IPS-15b (cell line): ENCODE results near the gene PHACTR3.

Experiments used
- H3K27me3 ChIP-seq: one replicate; pipeline ENCODE4 v1.6.1; 2013; ENCODE audit warnings: low read length; ENCODE audit not compliant: control insufficient read depth, insufficient read depth
- H3K36me3 ChIP-seq: one replicate; pipeline ENCODE4 v1.6.1; 2013; ENCODE audit warnings: low read length; ENCODE audit not compliant: control insufficient read depth, insufficient read depth
- H3K4me1 ChIP-seq: one replicate; pipeline ENCODE4 v1.6.1; 2013; ENCODE audit warnings: mild to moderate bottlenecking, low read length; ENCODE audit not compliant: control insufficient read depth, insufficient read depth
- H3K4me3 ChIP-seq: one replicate; pipeline ENCODE4 v1.5.1; 2013; ENCODE audit warnings: low read depth, low read length
- H3K9ac ChIP-seq: one replicate; pipeline ENCODE4 v1.6.1; 2013; ENCODE audit warnings: low read depth, mild to moderate bottlenecking, low read length
- H3K9me3 ChIP-seq: one replicate; pipeline ENCODE4 v1.6.1; 2013; ENCODE audit warnings: mild to moderate bottlenecking, low read length; ENCODE audit not compliant: control insufficient read depth, insufficient read depth

Gene PHACTR3

DNA sequence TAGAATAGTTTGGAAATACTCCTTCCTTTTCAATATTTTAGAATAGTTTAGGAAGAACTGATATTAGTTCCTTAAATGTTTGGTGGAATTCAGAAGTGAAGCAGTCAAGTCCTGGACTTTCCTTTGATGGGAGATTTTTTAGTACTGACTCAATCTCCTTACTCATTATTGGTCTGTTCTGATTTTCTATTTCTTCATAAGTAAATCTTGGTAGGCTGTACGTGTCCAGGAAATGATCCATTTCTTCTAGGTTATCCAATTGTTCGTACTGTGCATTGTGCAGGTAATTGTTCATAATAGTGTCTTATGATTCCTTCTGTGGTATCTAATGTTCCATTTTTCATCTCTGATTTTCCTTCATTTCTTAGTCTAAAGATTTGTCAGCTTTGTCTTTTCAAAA is 190.2 kb downstream of the PHACTR3 start:
- Histone ChIP-seq H3K27me3 (no peaks in the 10 kb centered on the region), H3K9me3 (no peaks in the 10 kb centered on the region), H3K4me3 (no peak overlapping the region), H3K36me3 (no peaks in the 10 kb centered on the region), H3K9ac (no peak overlapping the region), H3K4me1 (no peaks in the 10 kb centered on the region)

DNA sequence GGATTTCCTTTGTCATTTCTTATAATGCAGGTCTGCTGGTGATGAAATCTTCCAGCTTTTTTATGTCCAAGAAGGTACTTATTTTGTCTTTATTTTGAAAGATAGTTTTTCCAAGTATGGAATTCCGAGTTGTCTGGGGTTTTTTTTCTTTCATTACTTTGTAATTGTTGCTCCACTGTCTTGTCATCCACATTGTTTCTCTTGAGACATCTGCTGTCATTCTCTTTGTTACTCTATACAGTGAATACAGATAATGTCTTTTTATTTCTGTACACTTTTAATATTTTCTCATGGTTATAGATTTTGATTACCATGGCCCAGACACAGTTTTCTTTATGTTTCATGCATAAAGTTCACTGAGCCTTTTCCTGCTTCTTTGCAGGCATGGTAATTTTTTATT is 196.0 kb downstream of the PHACTR3 start:
- Histone ChIP-seq H3K4me1 (no peaks in the 10 kb centered on the region), H3K9me3 (no peaks in the 10 kb centered on the region), H3K27me3 (no peaks in the 10 kb centered on the region), H3K9ac (no peak overlapping the region), H3K4me3 (no peak overlapping the region), H3K36me3 (no peaks in the 10 kb centered on the region)

DNA sequence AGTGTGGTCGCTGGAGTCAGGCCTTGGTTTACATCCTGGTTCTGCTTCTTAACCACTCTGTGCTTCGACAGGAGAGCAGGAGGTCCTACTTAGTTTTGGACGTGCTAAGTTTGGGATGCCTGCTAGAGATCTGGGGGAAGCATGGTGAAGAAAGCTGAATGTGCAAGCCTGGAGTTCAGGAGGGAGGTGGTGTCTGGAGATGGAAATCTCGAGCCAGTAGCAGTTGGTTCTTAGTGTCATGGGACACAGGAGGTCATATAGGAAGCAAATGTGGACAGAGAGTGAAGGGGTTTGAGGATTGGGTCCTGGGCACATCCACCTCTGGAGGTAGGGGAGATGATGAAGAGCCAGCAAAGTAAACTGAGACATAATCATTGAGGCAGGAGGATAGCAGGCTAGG is 197.7 kb downstream of the PHACTR3 start:
- Histone ChIP-seq H3K36me3 (no peaks in the 10 kb centered on the region), H3K9me3 (no peaks in the 10 kb centered on the region), H3K4me1 (no peaks in the 10 kb centered on the region), H3K9ac (no peak overlapping the region), H3K4me3 (no peak overlapping the region), H3K27me3 (no peaks in the 10 kb centered on the region)

DNA sequence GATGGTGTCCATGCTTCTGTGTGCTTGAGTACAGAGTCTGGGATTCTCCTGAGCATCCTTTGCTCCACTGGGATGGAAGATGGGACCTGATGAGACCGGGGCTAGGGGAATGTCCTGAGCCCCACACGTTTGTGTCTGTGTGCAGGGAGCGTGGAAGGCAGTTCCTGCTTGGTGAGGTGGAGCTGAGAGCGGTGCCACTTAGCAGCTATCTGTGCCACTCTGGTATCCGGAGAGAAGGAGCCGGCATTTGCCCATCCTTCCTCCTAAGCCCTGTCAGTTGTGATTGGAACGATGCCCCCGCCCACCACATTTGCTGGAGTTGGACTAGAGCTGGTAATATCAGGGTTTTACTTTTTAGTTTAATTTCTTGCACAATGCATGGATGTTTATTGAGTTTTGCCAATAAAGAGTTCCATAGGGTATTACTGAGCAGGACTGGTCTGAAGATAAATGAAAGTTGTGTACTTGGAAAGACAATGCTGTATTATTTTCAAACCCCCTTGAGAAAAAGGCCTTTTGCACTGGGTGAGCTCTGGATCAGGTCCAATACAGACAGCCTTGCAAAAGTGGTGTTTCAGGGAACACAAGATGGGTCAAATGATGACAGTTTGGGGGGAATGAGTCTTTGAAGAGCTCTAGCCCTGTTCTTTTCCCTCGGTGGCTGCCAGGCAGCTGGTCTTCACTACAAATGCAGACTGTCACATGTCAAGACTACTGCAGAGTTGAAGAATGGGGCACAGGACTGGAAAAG is 198.3 kb downstream of the PHACTR3 start:
- no peaks in the 10 kb centered on the region for H3K27me3 ChIP-seq
- H3K4me3 ChIP-seq, result no peak overlapping the region
- H3K9ac ChIP-seq, result no peak overlapping the region
- no peaks in the 10 kb centered on the region for H3K36me3 ChIP-seq
- H3K9me3 ChIP-seq, result no peaks in the 10 kb centered on the region
- H3K4me1 ChIP-seq, result no peaks in the 10 kb centered on the region

DNA sequence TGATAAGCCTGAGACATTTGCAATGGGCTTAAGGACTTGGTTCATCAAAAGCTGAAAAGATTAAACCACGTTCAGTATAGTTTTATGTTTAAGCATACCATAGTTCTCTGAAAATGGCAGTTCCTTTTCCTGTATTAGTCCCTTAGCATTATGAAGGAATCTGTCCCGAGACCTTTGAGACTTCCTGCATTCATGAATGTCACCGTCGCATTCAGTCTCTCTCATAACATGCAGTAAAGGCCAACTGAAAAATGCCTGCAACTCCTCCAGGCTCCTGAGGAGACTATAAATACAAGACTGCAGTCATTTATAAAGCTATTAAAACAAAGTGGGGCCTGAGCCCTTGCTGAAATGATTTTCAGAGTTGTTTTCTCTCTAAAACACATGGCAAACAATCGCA is 200.0 kb downstream of the PHACTR3 start:
- H3K27me3 ChIP-seq, result no peaks in the 10 kb centered on the region
- no peak overlapping the region for H3K9ac ChIP-seq
- no peaks in the 10 kb centered on the region for H3K4me1 ChIP-seq
- no peaks in the 10 kb centered on the region for H3K36me3 ChIP-seq
- H3K9me3 ChIP-seq, result no peaks in the 10 kb centered on the region
- H3K4me3 ChIP-seq, result no peak overlapping the region

DNA sequence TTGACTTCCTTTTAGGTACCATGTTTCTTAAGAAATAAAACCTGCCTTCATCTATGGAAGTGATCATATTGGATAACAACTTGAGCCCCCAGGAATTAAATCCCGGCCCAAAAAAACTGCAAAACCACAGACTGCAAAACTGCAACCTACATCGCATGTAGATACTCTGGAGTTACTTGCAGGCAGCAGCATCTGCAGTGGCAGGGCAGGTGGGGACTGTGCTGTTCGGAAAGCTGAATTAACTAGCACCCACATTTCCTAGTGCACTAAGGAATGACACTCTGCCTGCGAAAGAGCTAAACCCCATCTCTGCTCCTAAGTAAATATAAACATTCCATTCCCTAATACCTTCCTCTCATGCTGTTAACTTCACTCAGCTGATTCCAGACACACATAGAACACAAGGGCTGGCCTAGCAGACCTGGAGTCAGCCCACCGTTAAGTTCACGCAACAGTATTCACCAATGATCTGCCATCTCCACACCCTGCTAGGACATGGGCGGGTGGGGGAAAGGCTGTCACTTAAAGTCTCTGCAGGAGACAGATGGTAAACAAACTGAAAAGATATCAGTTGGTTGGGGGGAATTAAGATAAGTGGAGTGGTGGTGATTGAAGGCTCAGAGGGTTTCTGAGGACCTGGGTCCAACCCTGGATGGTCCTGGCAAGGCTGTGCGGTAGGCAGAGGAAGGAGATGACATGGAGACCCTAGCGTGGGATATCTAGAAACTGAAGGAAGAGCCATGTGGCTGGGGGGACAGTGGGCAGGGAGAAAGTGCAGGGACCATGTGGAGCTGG is 200.7 kb downstream of the PHACTR3 start:
- no peaks in the 10 kb centered on the region for H3K36me3 ChIP-seq
- H3K4me3 ChIP-seq, result no peak overlapping the region
- no peaks in the 10 kb centered on the region for H3K9me3 ChIP-seq
- no peaks in the 10 kb centered on the region for H3K27me3 ChIP-seq
- no peak overlapping the region for H3K9ac ChIP-seq
- H3K4me1 ChIP-seq, result no peaks in the 10 kb centered on the region

DNA sequence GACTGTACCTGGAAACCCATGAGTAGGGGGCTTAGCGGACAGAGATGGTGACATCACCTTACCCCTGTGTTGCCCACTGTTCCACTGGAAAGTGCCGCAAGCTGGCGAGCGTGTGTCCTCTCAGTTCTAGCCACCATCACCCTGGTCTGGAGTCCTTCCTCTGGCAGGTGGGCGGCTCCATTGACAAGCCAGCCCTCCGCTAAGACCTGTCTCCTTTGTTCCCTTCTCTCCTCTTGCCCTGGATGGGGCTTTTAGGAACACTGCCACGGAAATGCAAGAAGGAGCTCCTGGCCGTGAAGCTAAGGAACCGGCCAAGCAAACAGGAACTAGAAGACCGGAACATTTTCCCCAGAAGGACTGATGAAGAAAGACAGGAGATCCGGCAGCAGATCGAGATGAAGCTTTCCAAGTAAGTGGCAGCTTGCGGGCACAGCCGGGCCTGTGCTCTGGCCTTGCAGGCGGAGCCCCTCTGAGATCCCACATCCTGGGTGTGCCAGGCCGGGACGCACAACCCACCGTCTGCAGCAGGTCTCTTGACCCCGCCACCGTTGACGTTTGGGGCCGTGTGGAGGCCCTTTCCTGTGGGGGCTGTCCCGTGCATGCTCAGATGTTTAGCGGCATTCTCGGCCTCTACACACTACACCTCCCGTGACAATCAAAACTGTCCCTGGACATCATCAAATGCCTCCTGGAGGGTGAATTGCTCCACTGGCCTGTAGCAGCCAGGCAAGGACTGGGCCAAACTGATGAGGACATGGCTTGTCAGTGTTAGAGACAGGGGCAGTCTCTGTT is 201.6 kb downstream of the PHACTR3 start:
- H3K9me3 ChIP-seq, result no peaks in the 10 kb centered on the region
- H3K9ac ChIP-seq, result no peak overlapping the region
- no peaks in the 10 kb centered on the region for H3K36me3 ChIP-seq
- H3K4me3 ChIP-seq, result no peak overlapping the region
- H3K27me3 ChIP-seq, result no peaks in the 10 kb centered on the region
- H3K4me1 ChIP-seq, result no peaks in the 10 kb centered on the region

DNA sequence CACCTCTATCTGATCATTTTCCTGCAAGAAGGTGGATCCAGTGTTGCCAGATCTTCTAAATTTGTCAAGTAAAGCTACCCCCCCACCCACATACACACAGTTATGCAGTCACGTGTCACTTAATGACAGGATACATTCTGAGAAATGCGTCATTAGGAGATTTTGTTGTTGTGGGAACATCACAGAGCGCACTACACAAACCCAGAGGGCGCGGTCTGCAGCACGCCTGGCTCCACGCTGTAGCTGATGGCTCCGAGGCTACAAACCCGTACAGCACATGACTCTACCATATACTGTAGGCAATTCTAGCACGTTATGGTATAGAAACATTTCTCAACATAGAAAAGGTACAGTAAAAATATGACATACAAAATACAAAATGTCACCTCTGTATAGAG is 202.2 kb downstream of the PHACTR3 start:
- Histone ChIP-seq H3K36me3 (no peaks in the 10 kb centered on the region), H3K9ac (no peak overlapping the region), H3K4me1 (no peaks in the 10 kb centered on the region), H3K4me3 (no peak overlapping the region), H3K9me3 (no peaks in the 10 kb centered on the region), H3K27me3 (no peaks in the 10 kb centered on the region)

DNA sequence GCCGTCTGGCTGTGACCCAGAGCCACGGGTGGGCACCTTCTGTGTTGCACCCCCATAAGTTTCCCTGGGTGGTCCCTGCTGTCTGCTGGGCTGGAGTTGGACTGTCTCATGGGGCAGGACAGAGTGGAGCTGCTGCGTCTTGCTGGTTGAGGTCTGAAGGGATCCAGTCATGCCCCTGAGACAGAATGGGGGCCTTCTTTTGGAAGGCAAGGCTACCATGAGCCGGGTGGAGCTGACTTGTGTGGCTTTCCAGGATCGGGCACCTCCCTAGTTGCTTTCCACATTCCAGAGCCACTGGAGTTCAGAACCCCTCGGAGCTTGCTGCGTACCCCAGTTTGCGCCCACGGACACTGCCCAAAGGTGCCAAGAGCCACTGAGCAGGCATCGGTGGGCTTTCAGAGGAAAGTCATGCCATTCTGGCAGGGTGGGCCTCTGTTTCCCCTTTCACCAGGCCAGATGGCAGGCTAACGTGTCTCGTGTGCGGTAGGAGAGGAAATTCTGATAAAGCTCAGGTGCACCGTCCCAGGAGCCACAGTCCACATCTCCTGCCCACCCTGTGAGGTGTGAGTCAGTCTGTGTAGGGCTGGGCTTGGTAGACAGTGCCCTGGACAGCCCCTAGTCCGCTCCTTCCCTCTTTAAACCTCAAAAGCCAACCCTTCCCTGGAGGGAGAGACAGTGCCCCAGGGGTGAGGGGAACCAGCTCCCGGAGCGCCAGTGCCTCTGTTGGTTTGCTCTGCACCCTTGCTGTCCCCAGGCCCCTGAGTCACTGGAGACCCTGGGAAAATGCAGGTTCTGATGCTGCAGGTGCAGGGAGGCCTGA is 203.8 kb downstream of the PHACTR3 start:
- Histone ChIP-seq H3K4me3 (no peak overlapping the region), H3K27me3 (no peaks in the 10 kb centered on the region), H3K4me1 (no peaks in the 10 kb centered on the region), H3K9ac (no peak overlapping the region), H3K9me3 (no peaks in the 10 kb centered on the region), H3K36me3 (no peaks in the 10 kb centered on the region)

DNA sequence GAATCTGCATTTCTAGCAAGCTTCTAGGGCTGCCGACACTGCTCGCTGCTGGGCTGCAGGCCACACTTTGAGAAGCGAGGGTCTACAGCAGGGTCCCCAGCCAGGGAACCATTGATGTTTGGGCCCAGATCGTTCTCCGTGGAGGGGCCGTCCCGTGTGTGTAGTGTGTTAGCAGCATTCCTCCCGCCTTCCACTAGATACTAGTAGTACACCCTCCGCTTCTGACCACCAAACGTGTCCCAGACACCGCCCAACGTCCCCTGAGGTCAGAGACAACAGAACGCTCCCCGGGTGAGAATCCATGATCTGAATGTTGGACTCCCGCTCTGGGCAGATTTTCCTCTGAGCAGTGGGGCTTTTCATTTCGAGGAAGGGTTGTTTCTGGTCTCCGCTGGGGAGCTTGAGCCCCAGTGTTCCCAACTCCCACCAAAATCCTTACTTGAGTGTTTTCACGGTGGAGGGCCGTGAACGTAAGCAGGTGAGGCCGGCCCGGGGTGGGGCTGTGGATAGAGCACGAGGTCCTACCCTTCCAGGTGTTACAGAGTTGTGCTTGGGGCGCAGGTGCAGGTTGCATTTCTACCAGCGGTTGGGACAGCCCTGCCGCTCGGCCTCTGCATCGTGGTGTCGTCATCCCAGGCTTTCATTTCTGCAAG is 204.5 kb downstream of the PHACTR3 start:
- no peak overlapping the region for H3K4me3 ChIP-seq
- no peaks in the 10 kb centered on the region for H3K27me3 ChIP-seq
- no peaks in the 10 kb centered on the region for H3K36me3 ChIP-seq
- no peaks in the 10 kb centered on the region for H3K9me3 ChIP-seq
- no peaks in the 10 kb centered on the region for H3K4me1 ChIP-seq
- no peak overlapping the region for H3K9ac ChIP-seq
